Measurements from ENCODE around the gene ABTB2. TPM values are rescaled to one million over a fixed set of nuclear protein-coding genes. Genes with fewer than 3 reads are reported as not detected.

ABTB2 gene
- polyA plus RNA-seq, 1 donor from 2014 or later = 0.68 TPM

- H3K9me2 ChIP-seq (ENCODE audit: insufficient read depth, low read length) = no peaks in the 10 kb centered on the region
- no peaks in the 10 kb centered on the region for H3K27me3 ChIP-seq (ENCODE audit: insufficient read depth, low read depth, low read length)
- no peak overlapping the region for H2AFZ ChIP-seq (ENCODE audit: low read depth, low read length)
- H3K4me3 ChIP-seq (ENCODE audit: low read length) = no peak overlapping the region
- H3K4me2 ChIP-seq (ENCODE audit: low read length) = no peak overlapping the region
- H3K79me2 ChIP-seq (replicated peaks; ENCODE audit: insufficient read depth, low read length) = no peaks in the 10 kb centered on the region
- H3F3A ChIP-seq (ENCODE audit: insufficient read depth, low read length, poor library complexity, severe bottlenecking) = no peaks in the 10 kb centered on the region
- no peaks in the 10 kb centered on the region for H3K36me3 ChIP-seq (ENCODE audit: insufficient read depth, low read length)
- no peaks in the 10 kb centered on the region for H3K9me3 ChIP-seq (ENCODE audit: low read length)
- no peaks in the 10 kb centered on the region for H4K20me1 ChIP-seq (ENCODE audit: insufficient read depth)
- H3K9ac ChIP-seq (ENCODE audit: low read length) = no peak overlapping the region
- H3K27ac ChIP-seq (ENCODE audit: low read length) = no peak overlapping the region
- TF ChIP-seq EP300 (conservative IDR thresholded peaks at IDR 0.05; ENCODE audit: poor library complexity, severe bottlenecking) (no peak), POLR2AphosphoS5 (IDR thresholded peaks at IDR 0.05) (no peak), TAF1 (IDR thresholded peaks at IDR 0.05; ENCODE audit: low read depth) (no peak), EZH2 (IDR thresholded peaks at IDR 0.05; ENCODE audit: borderline replicate concordance, insufficient read depth, low read length, poor library complexity, severe bottlenecking) (no peak), RAD21 (conservative IDR thresholded peaks at IDR 0.05) (no peak), MXI1 (conservative IDR thresholded peaks at IDR 0.05; ENCODE audit: poor library complexity, severe bottlenecking) (no peak), REST (IDR thresholded peaks at IDR 0.05; ENCODE audit: borderline replicate concordance) (no peak), SMC3 (conservative IDR thresholded peaks at IDR 0.05; ENCODE audit: poor library complexity) (no peak)
- TF ChIP-seq, protein P1, sequence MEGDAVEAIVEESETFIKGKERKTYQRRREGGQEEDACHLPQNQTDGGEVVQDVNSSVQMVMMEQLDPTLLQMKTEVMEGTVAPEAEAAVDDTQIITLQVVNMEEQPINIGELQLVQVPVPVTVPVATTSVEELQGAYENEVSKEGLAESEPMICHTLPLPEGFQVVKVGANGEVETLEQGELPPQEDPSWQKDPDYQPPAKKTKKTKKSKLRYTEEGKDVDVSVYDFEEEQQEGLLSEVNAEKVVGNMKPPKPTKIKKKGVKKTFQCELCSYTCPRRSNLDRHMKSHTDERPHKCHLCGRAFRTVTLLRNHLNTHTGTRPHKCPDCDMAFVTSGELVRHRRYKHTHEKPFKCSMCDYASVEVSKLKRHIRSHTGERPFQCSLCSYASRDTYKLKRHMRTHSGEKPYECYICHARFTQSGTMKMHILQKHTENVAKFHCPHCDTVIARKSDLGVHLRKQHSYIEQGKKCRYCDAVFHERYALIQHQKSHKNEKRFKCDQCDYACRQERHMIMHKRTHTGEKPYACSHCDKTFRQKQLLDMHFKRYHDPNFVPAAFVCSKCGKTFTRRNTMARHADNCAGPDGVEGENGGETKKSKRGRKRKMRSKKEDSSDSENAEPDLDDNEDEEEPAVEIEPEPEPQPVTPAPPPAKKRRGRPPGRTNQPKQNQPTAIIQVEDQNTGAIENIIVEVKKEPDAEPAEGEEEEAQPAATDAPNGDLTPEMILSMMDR (IDR thresholded peaks at IDR 0.05; ENCODE audit: poor library complexity, severe bottlenecking) = no peak
Observed at GRCh38 chr11:34236572-34236971, 121.2 kb downstream of the ABTB2 start.

GRCh38 chr11:34235591-34236071 lies 122.2 kb downstream of the ABTB2 start:
- H3K9me3 ChIP-seq (ENCODE audit: low read length) = no peaks in the 10 kb centered on the region
- H2AFZ ChIP-seq (ENCODE audit: low read depth, low read length) = no peak overlapping the region
- H3K9me2 ChIP-seq (ENCODE audit: insufficient read depth, low read length) = no peaks in the 10 kb centered on the region
- no peak overlapping the region for H3K9ac ChIP-seq (ENCODE audit: low read length)
- no peak overlapping the region for H3K4me3 ChIP-seq (ENCODE audit: low read length)
- H3K27me3 ChIP-seq (ENCODE audit: insufficient read depth, low read depth, low read length) = no peaks in the 10 kb centered on the region
- H3K79me2 ChIP-seq (replicated peaks; ENCODE audit: insufficient read depth, low read length) = no peaks in the 10 kb centered on the region
- no peaks in the 10 kb centered on the region for H4K20me1 ChIP-seq (ENCODE audit: insufficient read depth)
- no peaks in the 10 kb centered on the region for H3F3A ChIP-seq (ENCODE audit: insufficient read depth, low read length, poor library complexity, severe bottlenecking)
- no peak overlapping the region for H3K4me2 ChIP-seq (ENCODE audit: low read length)
- TF ChIP-seq TAF1 (IDR thresholded peaks at IDR 0.05; ENCODE audit: low read depth) (no peak), EP300 (conservative IDR thresholded peaks at IDR 0.05; ENCODE audit: poor library complexity, severe bottlenecking) (no peak), EZH2 (IDR thresholded peaks at IDR 0.05; ENCODE audit: borderline replicate concordance, insufficient read depth, low read length, poor library complexity, severe bottlenecking) (no peak), SMC3 (conservative IDR thresholded peaks at IDR 0.05; ENCODE audit: poor library complexity) (no peak)
- no peak overlapping the region for H3K27ac ChIP-seq (ENCODE audit: low read length)
- H3K36me3 ChIP-seq (ENCODE audit: insufficient read depth, low read length) = no peaks in the 10 kb centered on the region

Data from neural cell (in vitro differentiated cells).